HTERT RPE-1 (cell line): ENCODE results near the gene EFCAB10.

Source experiments
- in situ Hi-C: fragments of 300-500 bp; cut with MboI; formaldehyde crosslinking; loops from 4 replicates; pipeline ENCODE4 v1.14.3; 2020; ENCODE audit warnings: low sequenced_read_pairs

The EFCAB10 gene, protein sequence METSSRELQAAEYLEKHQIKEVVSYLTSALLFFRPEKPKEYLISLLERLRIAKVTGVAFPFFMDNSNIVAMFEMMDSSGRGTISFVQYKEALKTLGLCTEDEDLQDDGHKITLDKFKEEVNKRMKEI

DNA sequence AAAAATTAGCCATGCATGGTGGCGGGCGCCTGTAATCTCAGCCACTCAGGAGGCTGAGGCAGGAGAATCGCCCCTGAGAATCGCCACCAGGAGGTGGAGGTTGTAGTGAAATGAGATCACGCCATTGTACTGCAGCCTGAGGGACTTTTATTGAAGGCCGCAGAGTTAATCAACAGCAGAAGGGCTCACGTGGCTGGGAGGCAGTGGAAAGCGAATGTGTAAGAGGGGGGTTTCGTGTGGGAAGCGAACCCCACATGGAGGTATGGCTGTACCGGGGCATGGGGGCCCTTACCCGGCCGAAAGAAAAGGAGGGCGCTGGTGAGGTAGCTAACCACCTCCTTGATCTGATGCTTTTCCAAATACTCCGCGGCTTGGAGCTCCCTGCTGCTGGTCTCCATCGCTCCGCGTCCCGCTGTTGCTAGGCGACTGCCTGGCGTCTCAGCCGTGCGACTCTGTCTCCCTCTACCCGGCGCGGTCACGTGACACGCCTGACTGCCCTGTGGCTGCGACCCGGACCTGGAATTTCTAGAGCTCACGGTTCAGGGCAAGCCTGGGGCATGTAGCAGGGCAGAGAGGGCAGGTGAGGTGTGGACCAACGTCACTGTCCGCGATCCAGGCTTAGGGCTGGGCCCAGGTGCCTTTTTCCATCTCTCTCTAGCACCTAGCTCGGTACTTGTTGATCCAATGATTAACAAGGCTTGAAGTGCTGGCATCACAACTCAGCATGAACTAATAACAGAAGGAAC is at the start of gene EFCAB10:
Gene EFCAB10, minus strand, starts transcription at position 428 of the 746 bp plus-strand sequence. Its CDS starts 30 bp downstream, at position 398.
- in situ Hi-C loops, result no loop called here

GRCh38 chr7:105625986-105626385 is 44.7 kb upstream of the EFCAB10 start:
- in situ Hi-C loops, result no loop called here

DNA sequence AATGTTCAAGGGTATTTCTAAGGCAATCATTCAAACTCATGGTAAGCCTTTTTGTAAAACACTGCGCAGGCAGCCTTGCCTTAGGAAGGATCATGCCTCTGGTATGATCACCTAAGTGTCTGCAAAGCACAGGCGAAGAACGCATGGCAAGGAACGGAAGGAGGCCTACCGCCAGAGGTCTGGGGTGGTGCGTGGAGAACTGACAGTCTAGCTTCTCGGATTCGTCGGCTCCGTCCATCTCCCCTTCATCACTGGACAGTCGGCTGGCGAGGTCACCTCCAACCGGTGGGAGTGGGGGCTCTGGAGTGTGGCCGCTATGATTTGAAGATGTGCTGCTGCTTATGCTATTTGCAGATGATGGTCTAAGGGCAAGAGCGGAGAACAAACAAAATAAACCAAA is 42.6 kb upstream of the EFCAB10 start:
- in situ Hi-C loops, result no loop called here

DNA sequence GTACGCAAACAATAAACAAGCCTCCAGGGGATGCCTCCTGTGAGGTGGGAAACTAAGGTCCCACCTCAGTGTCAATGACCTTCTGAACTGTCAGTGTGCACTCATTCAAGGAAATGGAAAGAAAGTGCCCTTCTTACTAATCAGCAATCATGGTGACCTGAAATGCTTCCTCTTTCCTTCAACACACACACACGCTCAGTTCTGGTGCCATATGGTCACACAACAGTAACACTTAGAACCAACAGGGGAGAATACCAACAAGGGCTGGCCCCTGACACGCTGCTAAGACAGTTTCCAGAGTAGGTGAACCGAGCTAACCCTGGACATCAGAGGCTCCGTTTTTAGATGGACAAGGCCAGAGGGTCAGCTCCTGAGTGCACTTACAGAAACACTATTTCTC is 42.1 kb upstream of the EFCAB10 start:
- in situ Hi-C loops, result no loop called here

GRCh38 chr7:105622106-105622731 is 40.9 kb upstream of the EFCAB10 start:
- in situ Hi-C loops, result no loop called here

GRCh38 chr7:105621617-105622016 is 40.3 kb upstream of the EFCAB10 start:
- in situ Hi-C loops, result no loop called here

DNA sequence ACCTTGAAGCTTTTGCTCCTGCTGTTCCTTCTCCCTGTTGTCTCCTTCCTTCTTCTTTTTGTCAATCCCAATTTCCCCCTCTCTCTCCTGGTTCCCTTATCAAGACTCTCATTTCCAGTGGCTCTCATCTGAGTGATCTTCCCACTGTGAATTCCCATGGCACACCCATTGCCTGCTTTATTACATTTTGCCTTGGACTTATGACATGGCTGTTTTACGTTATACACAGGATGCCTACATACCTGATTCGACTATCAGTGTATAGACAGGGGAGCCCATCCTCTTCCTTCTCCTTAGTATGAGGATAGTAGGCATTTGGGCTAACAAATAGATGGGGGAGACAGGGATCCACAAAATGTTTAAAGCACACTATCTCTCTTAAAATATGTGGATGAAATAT is 39.9 kb upstream of the EFCAB10 start:
- in situ Hi-C loops, result no loop called here

- in situ Hi-C loops, result no loop called here
Observed at GRCh38 chr7:105619590-105619989, 38.3 kb upstream of the EFCAB10 start.

DNA sequence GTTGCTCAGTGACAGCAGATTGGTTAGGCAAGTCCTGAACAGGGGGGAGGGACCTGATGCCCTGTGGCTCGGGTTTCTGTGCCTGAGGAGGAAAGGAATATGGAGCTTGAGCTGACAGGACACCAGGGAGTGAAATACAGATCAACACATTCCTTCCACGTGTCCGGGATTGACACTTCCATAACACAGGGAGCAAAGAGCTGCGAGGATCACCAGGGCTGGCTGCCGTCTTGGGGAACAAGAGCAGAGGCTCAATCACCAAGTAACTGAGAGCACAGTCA is 36.7 kb upstream of the EFCAB10 start:
- in situ Hi-C loops, result no loop called here

- in situ Hi-C loops, result no loop called here
Observed at GRCh38 chr7:105617280-105618015, 36.2 kb upstream of the EFCAB10 start.

DNA sequence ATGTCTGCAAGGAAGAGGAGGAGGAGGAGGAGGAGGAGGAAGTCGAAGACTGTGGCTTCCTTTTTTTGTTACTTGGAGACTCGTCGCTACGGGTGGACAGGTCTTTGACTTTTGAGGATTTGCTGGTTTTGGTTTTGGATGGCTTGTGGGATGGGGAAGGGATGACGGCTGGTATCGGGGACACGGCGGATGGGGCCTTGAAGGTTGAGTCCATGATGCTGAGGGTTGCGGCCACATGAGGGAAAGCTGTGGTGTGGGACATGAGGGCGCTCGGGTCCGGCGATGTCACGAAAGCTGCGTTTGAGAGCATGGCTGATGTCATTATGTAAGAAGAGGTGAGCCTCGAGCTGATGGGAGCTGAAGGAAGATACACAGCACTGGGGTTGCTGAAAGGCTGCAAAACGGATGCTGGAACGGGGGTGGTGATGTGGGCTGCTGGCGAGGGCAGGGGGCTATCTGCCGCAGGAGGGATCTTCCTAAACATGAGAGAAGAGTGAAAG is 33.1 kb upstream of the EFCAB10 start:
- in situ Hi-C loops, result no loop called here

- in situ Hi-C loops, result no loop called here
Observed at GRCh38 chr7:105613611-105614330, 32.5 kb upstream of the EFCAB10 start.

GRCh38 chr7:105612806-105613205 is 31.5 kb upstream of the EFCAB10 start:
- in situ Hi-C loops, result no loop called here

DNA sequence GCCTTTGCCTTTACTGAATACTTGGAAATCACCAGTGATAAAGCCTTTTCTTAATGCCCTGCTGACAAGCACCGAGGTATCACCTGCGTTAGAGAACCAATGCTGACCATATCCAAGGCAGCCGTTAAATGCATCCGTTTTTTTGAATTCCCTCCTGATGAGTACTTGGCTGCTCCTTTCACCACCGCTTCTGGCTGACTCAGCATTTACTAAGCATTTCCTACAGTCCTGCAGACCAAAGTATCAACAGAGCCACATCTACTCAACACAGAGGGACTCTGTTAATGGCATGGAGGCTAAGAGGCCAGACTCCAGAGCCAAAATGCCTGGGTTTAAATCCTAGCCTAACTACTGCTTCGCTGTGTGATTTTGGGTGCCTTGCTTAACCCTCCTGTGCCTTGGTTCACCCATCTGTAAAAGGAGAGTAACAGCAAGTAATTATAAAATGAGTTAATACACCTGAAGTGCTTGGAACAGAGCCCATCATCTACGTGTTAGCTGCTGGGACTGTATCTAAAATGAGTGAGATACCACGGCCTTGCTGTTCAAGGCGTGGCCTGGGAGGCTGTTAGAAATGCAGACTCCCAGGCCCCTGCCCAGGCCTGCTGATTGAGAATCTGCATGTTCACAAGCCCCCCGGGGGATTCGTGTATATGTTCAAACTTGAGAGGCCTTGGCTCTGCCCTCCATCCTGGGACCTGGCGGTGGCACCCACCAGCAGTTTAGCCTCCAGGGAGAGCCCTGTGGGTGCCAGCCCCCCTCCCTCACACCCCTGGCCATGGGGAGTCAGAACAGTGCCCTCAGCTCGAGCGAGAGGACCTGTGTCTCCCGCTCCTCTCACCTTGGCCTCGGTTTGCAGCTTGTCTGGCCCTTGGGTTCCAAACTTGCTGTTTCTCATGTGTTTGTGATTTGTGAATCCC is 30.8 kb upstream of the EFCAB10 start:
- in situ Hi-C loops, result no loop called here

DNA sequence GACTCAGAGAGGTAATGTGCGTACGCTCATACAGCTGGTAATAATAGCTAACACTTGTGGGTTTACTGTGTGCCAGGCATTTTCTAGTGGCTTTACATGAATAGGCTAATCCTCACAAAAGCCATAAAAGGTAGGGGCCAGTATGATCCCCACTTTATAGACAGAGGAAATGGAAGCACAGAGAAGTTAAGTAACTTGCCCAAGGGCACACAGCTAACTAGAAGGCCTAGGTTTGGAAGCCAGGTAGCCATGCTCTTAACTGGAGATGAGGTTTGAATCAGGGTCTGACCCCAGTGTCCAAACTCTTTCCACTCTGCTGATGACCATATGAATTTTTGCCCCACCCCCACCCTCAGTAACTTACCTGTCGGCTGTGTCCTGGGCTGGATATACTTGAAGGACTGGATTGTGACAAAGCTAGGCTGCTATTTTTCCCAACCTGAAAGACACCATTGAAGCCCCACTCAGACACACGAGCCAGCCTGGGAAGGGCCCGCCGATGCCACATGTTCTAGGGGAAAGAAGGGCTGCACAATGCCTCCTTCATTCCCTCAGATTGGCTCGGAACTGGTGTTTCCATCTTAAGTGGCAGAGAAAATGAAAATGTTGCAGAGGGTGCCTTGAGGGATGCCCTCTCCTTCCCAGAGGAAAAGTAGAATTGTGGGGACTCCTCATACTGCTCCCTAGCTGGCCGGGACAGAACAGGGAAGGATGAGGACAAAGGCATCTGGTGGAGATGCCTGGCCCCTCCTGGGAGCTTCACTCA is 29.1 kb upstream of the EFCAB10 start:
- in situ Hi-C loops, result no loop called here

GRCh38 chr7:105602325-105603305 is 21.3 kb upstream of the EFCAB10 start:
- in situ Hi-C loops, result no loop called here

DNA sequence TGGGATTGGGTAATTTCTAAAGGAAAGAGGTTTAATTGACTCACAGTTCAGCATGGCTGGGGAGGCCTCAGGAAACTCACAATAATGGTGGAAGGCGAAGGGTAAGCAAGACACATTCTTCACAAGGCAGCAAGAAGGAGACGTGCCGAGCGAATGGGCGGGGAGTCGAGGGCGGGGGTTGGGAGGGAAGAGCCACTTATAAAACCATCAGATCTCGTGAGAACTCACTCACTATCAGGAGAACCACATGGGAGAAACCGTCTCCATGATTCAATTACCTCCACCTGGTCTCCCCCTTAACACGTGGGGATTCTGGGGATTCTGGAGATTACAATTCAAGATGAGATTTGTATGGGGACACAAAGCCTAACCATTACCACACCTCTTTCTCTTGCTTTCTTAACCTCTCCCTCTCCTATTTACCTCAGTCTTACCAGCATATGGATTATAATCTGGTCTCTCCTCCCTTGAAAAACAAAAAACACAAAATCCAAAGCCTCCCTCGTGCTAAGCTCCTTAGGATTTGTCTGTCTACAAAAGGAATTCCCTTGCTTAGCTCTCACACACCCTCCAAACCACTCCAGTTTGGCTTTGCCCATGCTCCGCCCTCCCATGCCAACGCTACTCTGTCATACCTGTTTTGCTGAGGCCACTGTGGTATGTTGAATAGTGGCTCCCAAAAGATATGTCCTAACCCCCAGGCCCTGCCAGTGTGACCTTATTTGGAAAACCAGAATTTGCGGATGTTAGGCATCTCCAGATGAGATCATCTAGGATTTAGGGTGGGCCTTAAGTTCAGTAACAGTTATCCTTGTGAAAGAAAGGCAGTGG is 19.6 kb upstream of the EFCAB10 start:
- in situ Hi-C loops, result no loop called here
